HUES6 (cell line): ENCODE measurements around the gene BROX.
"Not testable (repeated sequence)": the region's sequence is repeated elsewhere in the genome, so short reads cannot be mapped to it uniquely, and the experiment has no call there.

Source experiments
- H3K27ac ChIP-seq: 2 replicates; pipeline ENCODE4 v1.7.0; 2013; ENCODE audit warnings: low read depth, mild to moderate bottlenecking, low read length, inconsistent platforms
- H3K27me3 ChIP-seq: 2 replicates; pipeline ENCODE4 v1.6.1; 2013; ENCODE audit warnings: low read length; ENCODE audit not compliant: control insufficient read depth, insufficient read depth
- H3K36me3 ChIP-seq: 2 replicates; pipeline ENCODE4 v1.6.1; 2013; ENCODE audit warnings: low read length; ENCODE audit not compliant: control insufficient read depth, insufficient read depth
- H3K4me1 ChIP-seq: 2 replicates; pipeline ENCODE4 v1.6.1; 2013; ENCODE audit warnings: low read length; ENCODE audit not compliant: control insufficient read depth, insufficient read depth
- H3K4me3 ChIP-seq: 2 replicates; pipeline ENCODE4 v1.5.1; 2013; ENCODE audit warnings: low read depth, low read length
- H3K9ac ChIP-seq: one replicate; pipeline ENCODE4 v1.6.1; 2013; ENCODE audit warnings: mild to moderate bottlenecking, low read length
- H3K9me3 ChIP-seq: 2 replicates; pipeline ENCODE4 v1.6.1; 2013; ENCODE audit warnings: low read depth, low read length; ENCODE audit not compliant: control insufficient read depth, insufficient read depth

BROX gene

GRCh38 chr1:222712253-222713090 is at the start of gene BROX, which contains the start of gene AIDA:
Gene BROX (plus strand): TSS chr1:222712564. CDS start chr1:222715700, 3,136 bp downstream.
Gene AIDA (minus strand): TSS chr1:222712491. CDS start chr1:222712317, 174 bp downstream.
- 0 out of 2 replicates have a peak, but pooled peaks cover 8% of the 10 kb centered on the region for H3K36me3 ChIP-seq
- no peaks in the 10 kb centered on the region for H3K27me3 ChIP-seq
- no peaks in the 10 kb centered on the region for H3K9me3 ChIP-seq
- peak within 1 kb of the TSS; percentile 100 for H3K4me3 ChIP-seq
- peak within 1 kb of the TSS; percentile 100 for H3K27ac ChIP-seq
- peak within 1 kb of the TSS; percentile 99 for H3K9ac ChIP-seq
- peaks cover 8% of the 10 kb centered on the region; the same call in 1 of the 2 replicates for H3K4me1 ChIP-seq

GRCh38 chr1:222663431-222663934 is 48.9 kb upstream of the BROX start:
- Histone ChIP-seq H3K9ac (no peak overlapping the region), H3K9me3 (no peaks in the 10 kb centered on the region), H3K27ac (no peak overlapping the region), H3K4me1 (no peaks in the 10 kb centered on the region), H3K27me3 (no peaks in the 10 kb centered on the region), H3K4me3 (no peak overlapping the region), H3K36me3 (peaks cover 93% of the 10 kb centered on the region)

- H3K27ac ChIP-seq: no peak overlapping the region
- peaks cover 82% of the 10 kb centered on the region for H3K36me3 ChIP-seq
These were observed 46.4 kb upstream of the BROX start for GRCh38 chr1:222665964-222666363.

GRCh38 chr1:222668184-222668583 is 44.2 kb upstream of the BROX start:
- not testable (repeated sequence) for H3K4me3 ChIP-seq, H3K27ac ChIP-seq, H3K27me3 ChIP-seq, H3K4me1 ChIP-seq, H3K9me3 ChIP-seq, H3K9ac ChIP-seq
- peaks cover 80% of the 10 kb centered on the region for H3K36me3 ChIP-seq

More at GRCh38 chr1:222665964-222666363, 46.4 kb upstream of the BROX start:
- Histone ChIP-seq H3K9ac (no peak overlapping the region), H3K4me1 (no peaks in the 10 kb centered on the region), H3K4me3 (no peak overlapping the region), H3K9me3 (no peaks in the 10 kb centered on the region), H3K27me3 (no peaks in the 10 kb centered on the region)

GRCh38 chr1:222669107-222669506 is 43.3 kb upstream of the BROX start:
- H3K27me3 ChIP-seq, H3K4me3 ChIP-seq, H3K27ac ChIP-seq, H3K9me3 ChIP-seq, H3K9ac ChIP-seq, H3K4me1 ChIP-seq: not testable (repeated sequence)
- peaks cover 73% of the 10 kb centered on the region for H3K36me3 ChIP-seq

GRCh38 chr1:222670110-222670509 is 42.3 kb upstream of the BROX start:
- H3K9me3 ChIP-seq: no peaks in the 10 kb centered on the region
- peaks cover 73% of the 10 kb centered on the region for H3K36me3 ChIP-seq

GRCh38 chr1:222680080-222680479 is 32.3 kb upstream of the BROX start:
- Histone ChIP-seq H3K4me3 (no peak overlapping the region), H3K4me1 (no peaks in the 10 kb centered on the region), H3K9ac (no peak overlapping the region), H3K27me3 (no peaks in the 10 kb centered on the region), H3K9me3 (no peaks in the 10 kb centered on the region), H3K36me3 (peaks cover 25% of the 10 kb centered on the region), H3K27ac (no peak overlapping the region)

More at GRCh38 chr1:222670110-222670509, 42.3 kb upstream of the BROX start:
- no peaks in the 10 kb centered on the region for H3K4me1 ChIP-seq
- H3K9ac ChIP-seq: no peak overlapping the region
- no peak overlapping the region for H3K4me3 ChIP-seq
- no peak overlapping the region for H3K27ac ChIP-seq
- H3K27me3 ChIP-seq: no peaks in the 10 kb centered on the region

GRCh38 chr1:222691016-222691415 is 21.3 kb upstream of the BROX start:
- Histone ChIP-seq H3K36me3 (peaks cover 23% of the 10 kb centered on the region), H3K9ac (no peak overlapping the region), H3K9me3 (no peaks in the 10 kb centered on the region), H3K27me3 (no peaks in the 10 kb centered on the region), H3K4me3 (no peak overlapping the region), H3K4me1 (no peaks in the 10 kb centered on the region), H3K27ac (no peak overlapping the region)

GRCh38 chr1:222694927-222695326 is 17.4 kb upstream of the BROX start:
- Histone ChIP-seq H3K27ac (no peak overlapping the region), H3K36me3 (peaks cover 17% of the 10 kb centered on the region), H3K9ac (no peak overlapping the region), H3K4me3 (no peak overlapping the region), H3K27me3 (no peaks in the 10 kb centered on the region), H3K9me3 (no peaks in the 10 kb centered on the region), H3K4me1 (no peaks in the 10 kb centered on the region)

- peaks cover 25% of the 10 kb centered on the region for H3K36me3 ChIP-seq
- no peak overlapping the region for H3K9ac ChIP-seq
- no peak overlapping the region for H3K27ac ChIP-seq
- H3K4me3 ChIP-seq: no peak overlapping the region
- H3K9me3 ChIP-seq: no peaks in the 10 kb centered on the region
- no peaks in the 10 kb centered on the region for H3K27me3 ChIP-seq
- H3K4me1 ChIP-seq: no peaks in the 10 kb centered on the region
These were observed 15.6 kb upstream of the BROX start for GRCh38 chr1:222696741-222697140.

GRCh38 chr1:222697203-222697602 is 15.2 kb upstream of the BROX start:
- H3K27ac ChIP-seq: no peak overlapping the region
- H3K4me1 ChIP-seq: no peaks in the 10 kb centered on the region
- H3K4me3 ChIP-seq: no peak overlapping the region
- H3K9me3 ChIP-seq: no peaks in the 10 kb centered on the region
- no peaks in the 10 kb centered on the region for H3K27me3 ChIP-seq
- peaks cover 26% of the 10 kb centered on the region for H3K36me3 ChIP-seq
- H3K9ac ChIP-seq: no peak overlapping the region
